Measurements from ENCODE around the gene ANKRA2.
"Not testable (repeated sequence)": the region's sequence is repeated elsewhere in the genome, so short reads cannot be mapped to it uniquely, and the experiment has no call there.

Gene ANKRA2

DNA sequence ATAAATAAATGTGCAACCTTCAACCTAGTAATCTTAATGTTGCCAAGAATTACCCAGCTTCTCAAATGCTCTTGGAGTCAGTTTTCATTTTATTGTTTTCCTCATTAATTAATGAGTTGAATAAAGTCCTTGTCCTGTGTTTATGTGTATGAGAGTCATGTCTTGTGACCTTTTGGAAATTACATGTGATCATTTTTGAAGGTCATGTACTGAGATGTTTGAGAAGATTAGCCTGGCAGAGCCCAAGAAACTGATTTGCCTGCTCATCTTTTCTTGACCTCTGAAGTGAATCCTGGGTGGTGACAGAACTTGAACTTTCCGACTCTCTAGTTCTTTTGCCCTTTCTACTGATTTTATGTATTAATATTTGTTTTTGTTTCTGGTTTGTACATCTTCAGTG is 15.4 kb downstream of the ANKRA2 start:
- no peak for DNase-seq (ENCODE audit: low spot score)

- no peak for DNase-seq (ENCODE audit: low spot score)
These were observed 20.0 kb downstream of the ANKRA2 start for GRCh38 chr5:73545403-73545779.

DNA sequence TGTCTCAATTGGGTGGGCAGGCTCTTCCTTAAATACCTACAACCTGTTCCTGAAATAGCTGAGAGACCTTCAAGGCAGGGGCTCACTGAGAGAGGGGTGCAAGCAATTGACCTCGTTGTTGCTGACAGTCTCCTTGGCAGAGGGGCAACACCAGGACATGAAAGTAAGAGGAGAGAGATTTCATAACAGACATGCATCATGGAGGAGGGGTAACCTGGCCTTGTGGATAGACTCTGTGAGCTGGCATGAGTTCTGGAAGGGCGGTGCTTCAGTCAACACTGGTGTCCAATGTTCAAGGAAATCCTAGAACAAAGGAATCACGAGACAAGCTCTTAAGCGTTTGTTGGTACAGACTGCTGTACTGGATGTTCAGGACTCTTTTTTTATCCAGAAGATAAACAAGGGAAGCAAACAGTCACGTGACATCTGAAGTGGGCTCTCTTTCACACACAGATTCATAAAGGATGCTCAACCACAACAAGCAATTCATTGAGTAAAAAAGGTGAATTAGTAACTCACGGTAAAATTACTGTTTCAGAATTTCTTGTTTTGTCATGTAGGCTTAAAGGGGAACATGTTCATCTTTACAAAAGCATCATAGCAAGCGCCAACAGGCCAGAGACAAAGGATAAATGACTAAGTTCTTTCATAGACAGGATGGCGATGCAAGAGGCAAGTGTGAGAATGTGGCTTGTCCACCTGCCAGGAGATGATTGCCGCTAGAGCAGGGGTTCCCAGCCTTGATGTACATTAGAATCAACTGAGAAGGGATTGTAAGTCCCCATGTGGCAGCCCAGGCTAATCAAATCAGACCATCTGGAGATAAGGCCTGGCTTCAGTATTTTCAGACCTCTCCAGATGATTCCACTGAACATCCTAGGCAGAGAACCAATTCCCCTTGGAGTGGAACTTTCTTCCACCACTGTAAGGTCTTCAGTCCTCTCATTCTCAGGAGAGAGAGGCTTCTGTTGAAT is 20.7 kb downstream of the ANKRA2 start:
- no peak for DNase-seq (ENCODE audit: low spot score)

GRCh38 chr5:73542020-73542419 is 23.4 kb downstream of the ANKRA2 start:
- no peak for DNase-seq (ENCODE audit: low spot score)

DNA sequence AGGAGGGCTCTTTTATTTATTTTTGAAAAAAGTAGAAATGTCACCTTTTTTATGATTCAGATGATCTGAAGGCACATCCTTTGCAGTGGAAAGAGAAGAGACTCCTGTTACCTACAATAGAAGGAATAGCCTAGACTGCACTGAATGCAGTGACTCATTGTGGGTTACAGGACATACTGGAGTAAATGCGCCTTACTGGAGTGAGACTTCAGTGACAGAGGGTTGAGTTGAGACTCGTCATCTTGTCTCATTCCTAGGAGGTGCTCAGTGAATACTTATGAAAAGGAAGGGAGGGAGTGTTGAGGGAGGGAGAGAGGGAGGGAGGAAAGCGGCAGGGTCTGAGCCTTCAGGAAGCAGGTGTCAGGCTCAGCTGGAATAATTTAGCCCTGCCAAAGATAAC is 25.2 kb downstream of the ANKRA2 start:
- DNase-seq (ENCODE audit: low spot score), result no peak

DNA sequence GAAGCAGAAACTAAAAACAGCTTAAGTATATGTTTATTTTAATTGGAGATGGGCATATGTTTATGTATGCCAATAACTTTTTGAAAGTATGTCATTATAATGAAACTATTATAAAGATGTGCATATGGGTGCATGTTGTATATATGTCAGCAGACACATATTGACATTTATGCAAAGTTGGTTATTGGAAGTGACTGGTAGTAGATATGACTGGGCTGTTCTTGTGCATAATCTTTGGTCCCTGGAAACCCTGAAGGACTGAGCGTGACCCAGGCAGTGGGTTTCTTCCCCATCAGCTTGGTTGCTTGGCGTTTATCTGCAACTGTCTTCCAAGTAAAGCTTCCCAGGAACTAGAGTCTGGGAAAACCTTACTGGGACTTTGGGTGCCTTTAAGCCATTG is 25.7 kb downstream of the ANKRA2 start:
- DNase-seq (ENCODE audit: low spot score), result no peak

DNA sequence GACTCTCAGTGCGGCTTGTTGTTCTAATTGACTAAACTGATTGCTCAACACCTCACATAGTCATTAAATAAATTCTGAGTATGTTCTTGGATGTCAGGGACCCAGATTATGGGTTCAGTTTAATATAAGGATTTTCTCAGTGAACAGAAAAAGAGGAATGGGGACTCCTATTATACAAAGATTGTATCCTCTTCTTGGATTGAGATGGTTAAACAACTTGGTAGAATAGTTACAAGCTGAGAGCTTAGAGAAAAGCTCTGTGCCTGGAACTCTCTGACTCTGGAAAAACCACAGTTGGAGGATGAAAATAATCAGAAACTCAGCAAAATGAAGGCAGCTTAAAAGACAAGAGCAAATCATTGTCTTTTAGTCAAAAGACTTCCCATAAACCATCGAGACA is 30.5 kb downstream of the ANKRA2 start:
- DNase-seq (ENCODE audit: low spot score), result no peak

- DNase-seq (ENCODE audit: low spot score), result no peak
These were observed 31.3 kb downstream of the ANKRA2 start for GRCh38 chr5:73534011-73534644.

GRCh38 chr5:73532195-73532594 is 33.2 kb downstream of the ANKRA2 start:
- DNase-seq (ENCODE audit: low spot score), result no peak

DNA sequence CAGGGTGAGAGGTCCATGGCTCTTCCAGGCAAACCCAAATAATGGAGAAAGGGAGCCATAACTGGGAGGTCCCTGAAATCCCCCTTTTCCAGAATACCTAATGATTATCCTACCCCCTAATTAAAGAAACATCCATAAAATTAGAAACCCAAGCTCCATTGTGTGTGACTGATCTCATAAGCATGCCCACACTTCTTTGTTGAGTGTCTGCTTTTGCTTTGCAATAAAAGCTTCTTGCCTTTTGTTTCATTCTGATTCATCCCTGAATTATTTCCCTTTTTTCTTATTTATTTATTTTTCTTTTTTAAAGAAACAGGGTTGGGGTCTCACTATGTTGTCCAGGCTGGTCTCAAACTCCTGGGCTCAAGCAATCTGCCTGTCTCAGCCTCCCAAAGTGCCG is 34.1 kb downstream of the ANKRA2 start:
- no peak for DNase-seq (ENCODE audit: low spot score)

DNA sequence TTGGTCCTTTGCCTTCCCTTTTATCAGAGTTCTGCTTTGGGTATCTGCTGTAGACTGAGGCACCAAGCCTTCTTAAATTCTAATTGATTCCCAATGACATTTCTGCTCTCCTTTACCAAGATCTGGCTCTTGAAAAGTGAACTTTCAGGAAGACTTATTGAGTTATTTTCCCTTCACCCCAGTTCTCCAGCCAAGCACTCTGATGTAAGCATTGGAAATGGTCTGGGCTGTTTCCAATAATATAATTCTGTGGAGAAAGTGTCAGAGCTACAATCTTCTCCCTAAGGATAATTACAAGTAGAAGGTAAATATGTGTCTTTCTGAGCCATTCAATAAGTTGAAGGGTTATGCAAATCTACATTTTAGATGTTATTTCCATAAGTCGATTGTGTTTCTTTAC is 36.4 kb downstream of the ANKRA2 start:
- no peak for DNase-seq (ENCODE audit: low spot score)

GRCh38 chr5:73528248-73528647 is 37.2 kb downstream of the ANKRA2 start:
- DNase-seq (ENCODE audit: low spot score), result no peak

GRCh38 chr5:73525606-73526203 is 39.7 kb downstream of the ANKRA2 start:
- no peak for DNase-seq (ENCODE audit: low spot score)

DNA sequence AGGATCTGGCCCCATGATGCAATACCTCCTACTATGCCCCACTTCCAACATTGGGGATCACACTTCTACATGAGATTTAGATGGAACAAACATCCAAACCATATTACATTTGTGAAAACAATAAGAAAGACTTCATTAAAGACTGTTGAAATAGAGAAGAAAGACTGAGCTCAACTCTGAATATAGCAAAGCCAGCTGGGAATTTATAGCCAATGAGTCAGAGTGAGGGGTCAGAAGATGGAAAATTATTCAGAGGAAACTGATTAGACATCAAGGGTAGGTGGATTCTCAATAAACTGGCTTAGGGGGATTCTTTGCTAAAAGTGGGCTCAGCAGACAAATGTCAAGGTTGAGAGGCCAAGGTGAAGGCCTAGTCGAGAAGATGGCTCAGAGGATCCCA is 41.6 kb downstream of the ANKRA2 start:
- no peak for DNase-seq (ENCODE audit: low spot score)

- DNase-seq (ENCODE audit: low spot score), result no peak
These were observed 42.5 kb downstream of the ANKRA2 start for GRCh38 chr5:73522989-73523388.

DNA sequence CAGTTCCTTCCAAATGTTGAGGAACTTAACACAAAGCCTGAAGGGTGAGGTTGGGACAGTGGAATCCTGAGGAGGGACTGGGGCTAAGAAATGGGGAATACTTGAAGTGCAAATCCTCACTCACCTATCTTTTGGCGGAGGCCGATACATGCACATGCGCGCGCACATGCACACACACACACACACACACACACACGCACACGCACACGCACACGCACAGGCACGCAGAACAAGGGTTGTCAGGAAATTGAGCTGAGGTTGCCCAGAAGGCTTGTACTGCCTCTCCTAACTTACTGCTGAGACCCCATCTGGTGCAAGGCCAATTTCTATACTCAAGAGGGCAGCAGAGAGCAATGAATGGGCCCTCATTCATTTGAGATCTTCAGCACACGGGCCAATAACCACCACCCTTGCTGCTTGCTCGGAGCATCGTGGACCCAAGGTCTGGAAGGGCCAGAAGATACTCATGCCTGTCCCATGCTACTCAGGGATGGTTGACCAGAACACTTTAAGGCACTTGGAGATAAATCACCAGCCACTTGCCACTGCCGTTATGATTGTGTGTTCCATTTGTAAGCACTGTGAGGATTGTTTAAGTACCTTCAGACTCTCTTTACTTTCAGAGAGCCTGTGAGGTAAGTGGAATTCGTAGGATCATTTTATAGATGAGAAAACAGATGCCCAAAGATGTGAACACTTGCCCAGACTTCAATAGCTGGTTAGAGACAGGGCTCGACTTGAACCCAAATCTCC is 45.7 kb downstream of the ANKRA2 start:
- DNase-seq (ENCODE audit: low spot score), result peak; percentile 84

DNA sequence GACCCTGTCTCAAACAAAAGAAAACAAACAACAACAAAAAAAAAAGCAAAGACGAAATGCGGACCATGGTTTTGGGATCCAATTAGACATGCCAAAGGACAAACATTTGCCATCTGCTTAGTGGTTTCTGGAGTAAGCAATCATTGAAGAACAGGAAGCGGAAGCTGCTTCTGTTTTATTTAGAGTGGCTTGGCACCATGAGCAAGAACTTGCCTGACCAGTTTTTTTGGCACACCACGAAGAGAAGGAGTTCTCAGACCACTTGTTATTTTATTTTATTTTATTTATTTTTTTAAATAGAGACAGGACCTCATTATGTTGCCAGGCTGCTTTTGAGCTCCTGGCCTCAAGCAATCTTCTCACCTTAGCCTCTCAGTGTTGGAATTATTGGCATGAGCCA is 50.2 kb downstream of the ANKRA2 start:
- no peak for DNase-seq (ENCODE audit: low spot score)

- DNase-seq (ENCODE audit: low spot score), result no peak
These were observed 51.0 kb downstream of the ANKRA2 start for GRCh38 chr5:73514418-73514817.

DNA sequence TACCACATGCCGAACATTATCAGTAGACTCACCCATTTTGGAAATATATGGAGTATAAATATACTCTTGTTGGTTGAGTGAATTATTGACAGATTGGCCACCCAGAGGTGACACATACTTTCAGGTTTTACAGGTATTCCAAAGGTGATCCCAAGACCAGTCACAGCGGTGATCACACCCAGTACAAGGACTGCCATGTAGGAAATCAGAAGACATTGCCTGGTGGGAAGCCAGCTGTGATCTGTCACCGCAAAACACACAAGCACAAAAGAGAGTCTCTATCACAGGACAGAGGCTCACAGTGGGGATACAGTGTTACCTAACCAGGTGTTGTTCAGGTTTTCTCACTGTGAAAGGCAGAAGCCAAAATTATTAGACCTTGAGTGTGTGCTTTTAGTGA is 51.4 kb downstream of the ANKRA2 start:
- no peak for DNase-seq (ENCODE audit: low spot score)

DNA sequence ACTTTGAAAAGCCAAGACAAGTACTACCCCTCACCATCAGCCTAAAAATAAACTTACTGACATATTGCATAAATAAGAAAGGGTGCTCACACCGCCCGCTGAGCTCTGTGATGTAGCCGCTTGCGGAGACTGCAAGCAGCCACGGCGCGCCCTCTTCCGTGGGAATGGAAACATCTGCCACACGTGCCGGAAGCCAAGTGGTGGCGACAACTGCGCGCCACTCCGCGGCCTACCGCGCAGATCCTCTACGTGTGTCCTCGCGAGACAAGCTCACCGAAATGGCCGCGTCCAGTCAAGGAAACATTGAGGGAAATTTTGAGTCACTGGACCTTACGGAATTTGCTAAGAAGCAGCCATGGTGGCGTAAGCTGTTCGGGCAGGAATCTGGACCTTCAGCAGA is 56.9 kb downstream of the ANKRA2 start:
- DNase-seq (ENCODE audit: low spot score), result not testable (repeated sequence)

DNA sequence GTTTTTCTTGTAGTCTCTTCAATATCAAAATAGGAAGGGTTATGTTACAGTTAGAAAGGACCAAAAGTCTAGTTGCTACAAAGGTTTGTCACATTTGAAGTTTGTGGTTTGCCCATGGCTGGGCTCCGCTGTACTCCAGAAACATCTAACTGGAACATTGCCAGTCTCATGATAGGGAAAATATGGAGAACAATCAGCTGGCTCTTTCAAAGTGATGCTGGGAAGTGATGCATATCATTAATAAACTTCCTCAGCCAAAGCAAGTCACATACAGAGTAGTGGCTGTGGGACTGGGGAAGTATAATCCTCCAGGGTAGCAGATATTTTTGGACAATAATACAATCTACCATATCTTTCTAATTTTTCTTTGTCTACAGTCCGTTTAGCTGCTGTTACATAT is 58.4 kb downstream of the ANKRA2 start:
- no peak for DNase-seq (ENCODE audit: low spot score)

DNA sequence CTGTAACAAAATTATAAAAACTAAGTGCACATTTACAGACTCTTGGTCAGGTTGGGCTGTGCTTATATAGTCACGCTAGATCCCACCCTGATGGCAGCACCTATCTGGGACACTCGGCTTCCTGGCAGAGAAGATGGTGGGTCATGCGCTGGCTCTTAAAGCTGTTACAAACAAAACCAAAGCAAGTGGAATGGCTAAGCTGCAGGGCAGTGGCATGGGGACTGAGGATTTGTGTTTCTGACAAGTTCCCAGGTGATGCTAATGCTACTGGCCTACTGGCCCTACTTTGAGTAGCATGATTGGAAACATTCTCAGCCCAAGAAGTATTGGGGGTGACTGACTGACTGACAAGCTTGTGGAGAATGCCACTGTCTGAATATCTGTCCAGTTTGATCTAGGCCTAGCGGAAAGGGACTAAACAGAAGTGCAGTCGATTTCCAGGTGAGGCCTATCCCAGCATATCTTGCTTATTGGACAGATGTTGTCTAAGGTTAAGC is 58.9 kb downstream of the ANKRA2 start:
- no peak for DNase-seq (ENCODE audit: low spot score)

All from D341Med (cell line).